Trophoblast cell (in vitro differentiated cells and primary cell): ENCODE results near the gene ITGB1BP1.
"Not testable (repeated sequence)": the region's sequence is repeated elsewhere in the genome, so short reads cannot be mapped to it uniquely, and the experiment has no call there.

Source experiments
- DNase-seq, 2 donors: peaks; one replicate each; pipeline ENCODE4 v3.0.0-alpha.2; 2016
- H2AFZ ChIP-seq: 2 replicates; pipeline ENCODE4 v1.6.1; 2013; ENCODE audit warnings: low read length, moderate library complexity, mild to moderate bottlenecking; ENCODE audit not compliant: insufficient read depth, poor library complexity
- H2AK5ac ChIP-seq: 2 replicates; pipeline ENCODE4 v1.6.1; 2013; ENCODE audit warnings: mild to moderate bottlenecking, low read length
- H2BK120ac ChIP-seq: 2 replicates; pipeline ENCODE4 v1.6.1; 2013; ENCODE audit warnings: low read length, mild to moderate bottlenecking, moderate library complexity; ENCODE audit not compliant: insufficient read depth, poor library complexity
- H2BK12ac ChIP-seq: 2 replicates; pipeline ENCODE4 v1.6.1; 2013; ENCODE audit warnings: mild to moderate bottlenecking, low read length, moderate library complexity
- H2BK5ac ChIP-seq: 2 replicates; pipeline ENCODE4 v1.6.1; 2013; ENCODE audit warnings: low read length, low read depth, moderate library complexity, mild to moderate bottlenecking; ENCODE audit not compliant: poor library complexity
- H3K14ac ChIP-seq: 2 replicates; pipeline ENCODE4 v1.6.1; 2013; ENCODE audit warnings: mild to moderate bottlenecking, low read length
- H3K18ac ChIP-seq: 2 replicates; pipeline ENCODE4 v1.6.1; 2013; ENCODE audit warnings: mild to moderate bottlenecking, low read length
- H3K23ac ChIP-seq: 2 replicates; pipeline ENCODE4 v1.6.1; 2013; ENCODE audit warnings: low read length
- H3K27ac ChIP-seq: 2 replicates; pipeline ENCODE4 v1.5.1; 2013; ENCODE audit warnings: low read depth, mild to moderate bottlenecking, inconsistent platforms, low read length, moderate library complexity
- H3K27me3 ChIP-seq: 2 replicates; pipeline ENCODE4 v1.6.1; 2013; ENCODE audit warnings: inconsistent platforms, mild to moderate bottlenecking, low read length, moderate library complexity; ENCODE audit not compliant: insufficient read depth
- H3K36me3 ChIP-seq, 2 experiments: 1 replicate in 1 of 2; 2 replicates in 1 of 2; pipeline ENCODE4 v1.6.1; 2013; ENCODE audit warnings: low read length in 2 of 2, mild to moderate bottlenecking in 2 of 2, moderate library complexity in 1 of 2; ENCODE audit not compliant: insufficient read depth in 2 of 2, control insufficient read depth in 1 of 2
- H3K4ac ChIP-seq: 2 replicates; pipeline ENCODE4 v1.6.1; 2013; ENCODE audit warnings: low read depth, mild to moderate bottlenecking, low read length, moderate library complexity
- H3K4me1 ChIP-seq, 2 experiments: 1 replicate in 1 of 2; 2 replicates in 1 of 2; pipeline ENCODE4 v1.6.1; 2013; ENCODE audit warnings: low read length in 2 of 2, mild to moderate bottlenecking in 2 of 2, moderate library complexity in 1 of 2; ENCODE audit not compliant: insufficient read depth in 2 of 2, control insufficient read depth in 1 of 2
- H3K4me2 ChIP-seq: 2 replicates; pipeline ENCODE4 v1.6.1; 2013; ENCODE audit warnings: inconsistent platforms, mild to moderate bottlenecking, low read length, moderate library complexity
- H3K4me3 ChIP-seq: 2 replicates; pipeline ENCODE4 v1.5.1; 2013; ENCODE audit warnings: mild to moderate bottlenecking, low read depth, low read length, inconsistent platforms
- H3K79me1 ChIP-seq: one replicate; pipeline ENCODE4 v1.6.1; 2013; ENCODE audit warnings: low read length
- H3K79me2 ChIP-seq: 2 replicates; pipeline ENCODE4 v1.6.1; 2013; ENCODE audit warnings: low read length, mild to moderate bottlenecking; ENCODE audit not compliant: control insufficient read depth, insufficient read depth, poor library complexity
- H3K9ac ChIP-seq: 2 replicates; pipeline ENCODE4 v1.6.1; 2013; ENCODE audit warnings: mild to moderate bottlenecking, low read length
- H3K9me3 ChIP-seq: 2 replicates; pipeline ENCODE4 v1.6.1; 2013; ENCODE audit warnings: low read depth, mild to moderate bottlenecking, control low read depth, inconsistent platforms, low read length; ENCODE audit not compliant: insufficient read depth
- H4K12ac ChIP-seq: 2 replicates; pipeline ENCODE4 v1.6.1; 2013; ENCODE audit warnings: low read depth, mild to moderate bottlenecking, low read length, moderate library complexity
- H4K8ac ChIP-seq: 2 replicates; pipeline ENCODE4 v1.6.1; 2013; ENCODE audit warnings: low read depth, mild to moderate bottlenecking, low read length, moderate library complexity
- H4K91ac ChIP-seq: one replicate; pipeline ENCODE4 v1.6.1; 2013; ENCODE audit warnings: low read depth, mild to moderate bottlenecking, low read length, moderate library complexity
- WGBS: extraction: QIAGEN DNeasy Blood & Tissue Kit; methylation state at CpG from one replicate; pipeline ENCODE4 v1.1.7; 2013; ENCODE audit warnings: missing lambda C conversion rate; ENCODE audit not compliant: insufficient read length, insufficient coverage; ENCODE audit errors: extremely low coverage; 5-methylcytosine and 5-hydroxymethylcytosine counted together

The ITGB1BP1 gene

GRCh38 chr2:9400268-9401058 is 22.9 kb downstream of the ITGB1BP1 start:
- Histone ChIP-seq H3K4me2 (no peak overlapping the region), H2BK120ac (no peak overlapping the region), H4K12ac (no peak overlapping the region), H3K4me3 (no peak overlapping the region), H2BK5ac (no peak overlapping the region), H3K27ac (no peak overlapping the region), H3K79me1 (no peaks in the 10 kb centered on the region), H3K9ac (no peak overlapping the region), H3K79me2 (no peaks in the 10 kb centered on the region), H2AK5ac (no peak overlapping the region), H3K18ac (no peak overlapping the region), H3K14ac (no peak overlapping the region), H4K91ac (no peak overlapping the region), H2AFZ (no peak overlapping the region), H3K4ac (no peak overlapping the region), H3K27me3 (no peaks in the 10 kb centered on the region), H3K9me3 (peaks cover 3% of the 10 kb centered on the region), H2BK12ac (no peak overlapping the region), H3K23ac (no peak overlapping the region), H3K4me1 (no peaks in the 10 kb centered on the region), H3K36me3 (peaks cover 40 to 44% of the 10 kb centered on the region in 2 experiments), H4K8ac (no peak overlapping the region)
- DNase-seq = no peak
- WGBS = no CpG with 5 or more reads among the region's 12 CpGs

GRCh38 chr2:9398881-9399780 is 24.2 kb downstream of the ITGB1BP1 start:
- peaks cover 44 to 52% of the 10 kb centered on the region in 2 experiments for H3K36me3 ChIP-seq

GRCh38 chr2:9398251-9398650 is 25.1 kb downstream of the ITGB1BP1 start:
- not testable (repeated sequence) for H3K27me3 ChIP-seq, H3K27ac ChIP-seq, DNase-seq, H3K4me2 ChIP-seq, H4K8ac ChIP-seq, H3K4me1 ChIP-seq, H3K14ac ChIP-seq, H3K9me3 ChIP-seq, H3K79me2 ChIP-seq, H4K91ac ChIP-seq, H3K9ac ChIP-seq, H3K18ac ChIP-seq, H2BK5ac ChIP-seq, H3K23ac ChIP-seq, H3K4ac ChIP-seq, H2AK5ac ChIP-seq, H2BK12ac ChIP-seq, H2AFZ ChIP-seq, H3K79me1 ChIP-seq, H3K4me3 ChIP-seq, H4K12ac ChIP-seq, H2BK120ac ChIP-seq
- WGBS = no CpG with 5 or more reads among the region's 11 CpGs
- peaks cover 48 to 55% of the 10 kb centered on the region in 2 experiments for H3K36me3 ChIP-seq

More at GRCh38 chr2:9398881-9399780, 24.2 kb downstream of the ITGB1BP1 start:
- Histone ChIP-seq H3K27ac (no peak overlapping the region), H3K9ac (no peak overlapping the region), H2BK5ac (no peak overlapping the region), H2AK5ac (no peak overlapping the region), H3K23ac (no peak overlapping the region), H2BK12ac (no peak overlapping the region), H3K27me3 (no peaks in the 10 kb centered on the region), H3K4me2 (no peak overlapping the region), H2BK120ac (no peak overlapping the region), H4K91ac (no peak overlapping the region), H3K4me3 (peak overlapping the region; percentile 21), H2AFZ (no peak overlapping the region), H3K9me3 (peaks cover 3% of the 10 kb centered on the region), H3K18ac (no peak overlapping the region), H3K14ac (no peak overlapping the region), H4K8ac (no peak overlapping the region), H3K4me1 (no peaks in the 10 kb centered on the region), H4K12ac (no peak overlapping the region), H3K79me1 (no peaks in the 10 kb centered on the region), H3K4ac (no peak overlapping the region), H3K79me2 (no peaks in the 10 kb centered on the region)
- no CpG with 5 or more reads among the region's 20 CpGs for WGBS
- DNase-seq = no peak

- Histone ChIP-seq H2BK120ac (no peak overlapping the region), H3K27me3 (no peaks in the 10 kb centered on the region)
- WGBS = no CpG with 5 or more reads among the region's 14 CpGs
These were observed 26.1 kb downstream of the ITGB1BP1 start for GRCh38 chr2:9397201-9397600.

More at GRCh38 chr2:9397201-9397600, 26.1 kb downstream of the ITGB1BP1 start:
- H3K36me3 ChIP-seq = peaks cover 46 to 56% of the 10 kb centered on the region in 2 experiments
- H3K4me1 ChIP-seq = no peaks in the 10 kb centered on the region
- DNase-seq = no peak
- no peak overlapping the region for H4K8ac ChIP-seq
- no peak overlapping the region for H2AK5ac ChIP-seq
- no peak overlapping the region for H3K18ac ChIP-seq
- no peak overlapping the region for H3K27ac ChIP-seq
- H3K9ac ChIP-seq = no peak overlapping the region
- no peaks in the 10 kb centered on the region for H3K79me2 ChIP-seq
- no peak overlapping the region for H3K4me3 ChIP-seq
- no peak overlapping the region for H2AFZ ChIP-seq
- H3K14ac ChIP-seq = no peak overlapping the region
- no peaks in the 10 kb centered on the region for H3K79me1 ChIP-seq
- H4K91ac ChIP-seq = no peak overlapping the region
- H4K12ac ChIP-seq = no peak overlapping the region
- H3K9me3 ChIP-seq = peaks cover 3% of the 10 kb centered on the region
- no peak overlapping the region for H2BK5ac ChIP-seq
- no peak overlapping the region for H3K4me2 ChIP-seq
- no peak overlapping the region for H3K4ac ChIP-seq
- H3K23ac ChIP-seq = no peak overlapping the region
- H2BK12ac ChIP-seq = no peak overlapping the region
